PFSK-1 (cell line): ENCODE data around the gene RABL3.

Experiments
- FOXP2 ChIP-seq: optimal IDR thresholded peaks from 2 replicates; pipeline ENCODE3; 2011; ENCODE audit warnings: borderline replicate concordance, control low read depth, inconsistent platforms; ENCODE audit not compliant: insufficient read depth; ENCODE audit errors: extremely low read length, extremely low read depth
- POLR2AphosphoS5 ChIP-seq: IDR thresholded peaks from 2 replicates; pipeline ENCODE4 v1.6.1; 2012; ENCODE audit warnings: low read depth, mild to moderate bottlenecking, control low read depth, low read length, moderate library complexity
- SIN3A ChIP-seq: IDR thresholded peaks from 2 replicates; pipeline ENCODE4 v1.6.1; 2012; ENCODE audit warnings: mild to moderate bottlenecking, low read length, moderate library complexity, borderline replicate concordance; ENCODE audit not compliant: insufficient read depth
- TAF1 ChIP-seq: IDR thresholded peaks from 2 replicates; pipeline ENCODE4 v1.6.1; 2012; ENCODE audit warnings: low read length, control low read depth, borderline replicate concordance; ENCODE audit not compliant: insufficient read depth
- TF ChIP-seq, protein P1 (sequence below), 2 experiments: IDR thresholded peaks; 2 replicates each; pipeline versions ENCODE4 v1.6.1 to v1.8.0; 2011 to 2012; ENCODE audit warnings: low read depth in 2 of 2, low read length in 2 of 2, control low read depth in 1 of 2, inconsistent platforms in 1 of 2, mild to moderate bottlenecking in 1 of 2, moderate library complexity in 1 of 2; ENCODE audit not compliant: insufficient read depth in 1 of 2

DNA sequence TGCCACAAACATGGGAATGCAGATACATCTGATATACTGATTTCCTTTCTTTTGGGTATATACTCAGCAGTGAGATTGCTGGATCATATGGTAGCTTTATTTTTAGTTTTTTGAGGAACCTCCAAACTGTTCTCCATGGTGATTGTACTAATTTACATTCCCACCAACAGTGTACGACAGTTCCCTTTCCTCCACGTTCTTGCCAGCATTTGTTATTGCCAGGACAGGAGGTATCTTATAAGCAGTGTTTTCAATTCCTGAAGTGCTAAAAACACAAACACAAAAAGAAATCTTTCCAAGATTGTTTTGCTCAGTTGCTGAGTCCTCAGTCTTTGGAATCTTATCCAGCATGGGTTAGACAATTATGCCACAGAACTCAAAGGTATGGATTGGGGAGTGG, 13.7 kb upstream of the RABL3 start:
- no peak for TF ChIP-seq POLR2AphosphoS5
- TF ChIP-seq, protein P1, sequence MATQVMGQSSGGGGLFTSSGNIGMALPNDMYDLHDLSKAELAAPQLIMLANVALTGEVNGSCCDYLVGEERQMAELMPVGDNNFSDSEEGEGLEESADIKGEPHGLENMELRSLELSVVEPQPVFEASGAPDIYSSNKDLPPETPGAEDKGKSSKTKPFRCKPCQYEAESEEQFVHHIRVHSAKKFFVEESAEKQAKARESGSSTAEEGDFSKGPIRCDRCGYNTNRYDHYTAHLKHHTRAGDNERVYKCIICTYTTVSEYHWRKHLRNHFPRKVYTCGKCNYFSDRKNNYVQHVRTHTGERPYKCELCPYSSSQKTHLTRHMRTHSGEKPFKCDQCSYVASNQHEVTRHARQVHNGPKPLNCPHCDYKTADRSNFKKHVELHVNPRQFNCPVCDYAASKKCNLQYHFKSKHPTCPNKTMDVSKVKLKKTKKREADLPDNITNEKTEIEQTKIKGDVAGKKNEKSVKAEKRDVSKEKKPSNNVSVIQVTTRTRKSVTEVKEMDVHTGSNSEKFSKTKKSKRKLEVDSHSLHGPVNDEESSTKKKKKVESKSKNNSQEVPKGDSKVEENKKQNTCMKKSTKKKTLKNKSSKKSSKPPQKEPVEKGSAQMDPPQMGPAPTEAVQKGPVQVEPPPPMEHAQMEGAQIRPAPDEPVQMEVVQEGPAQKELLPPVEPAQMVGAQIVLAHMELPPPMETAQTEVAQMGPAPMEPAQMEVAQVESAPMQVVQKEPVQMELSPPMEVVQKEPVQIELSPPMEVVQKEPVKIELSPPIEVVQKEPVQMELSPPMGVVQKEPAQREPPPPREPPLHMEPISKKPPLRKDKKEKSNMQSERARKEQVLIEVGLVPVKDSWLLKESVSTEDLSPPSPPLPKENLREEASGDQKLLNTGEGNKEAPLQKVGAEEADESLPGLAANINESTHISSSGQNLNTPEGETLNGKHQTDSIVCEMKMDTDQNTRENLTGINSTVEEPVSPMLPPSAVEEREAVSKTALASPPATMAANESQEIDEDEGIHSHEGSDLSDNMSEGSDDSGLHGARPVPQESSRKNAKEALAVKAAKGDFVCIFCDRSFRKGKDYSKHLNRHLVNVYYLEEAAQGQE (IDR thresholded peaks at IDR 0.05; ENCODE audit: insufficient read depth in 1 of 2, low read depth in 2 of 2, low read length in 2 of 2): no peak
- no peak for TF ChIP-seq SIN3A
- no peak for TF ChIP-seq TAF1
- TF ChIP-seq FOXP2: no peak
